Mesendoderm (in vitro differentiated cells): Measurements from ENCODE around the gene C10orf62.

Experiments
- DNase-seq: peaks from one replicate; pipeline ENCODE4 v3.0.0; 2013
- H2AK5ac ChIP-seq: 2 replicates; pipeline ENCODE4 v1.6.1; 2013; ENCODE audit warnings: low read length, inconsistent platforms
- H2BK120ac ChIP-seq: 2 replicates; pipeline ENCODE4 v1.6.1; 2013; ENCODE audit warnings: low read depth, mild to moderate bottlenecking, low read length, moderate library complexity, mixed read lengths
- H2BK15ac ChIP-seq: replicated peaks from 2 replicates; pipeline ENCODE4 v1.6.1; 2013; ENCODE audit warnings: low read depth, mild to moderate bottlenecking, moderate library complexity
- H2BK5ac ChIP-seq: 2 replicates; pipeline ENCODE4 v1.6.1; 2013; ENCODE audit warnings: low read length, inconsistent platforms
- H3K18ac ChIP-seq: 2 replicates; pipeline ENCODE4 v1.6.1; 2013; ENCODE audit warnings: mild to moderate bottlenecking, low read length, mixed read lengths
- H3K23ac ChIP-seq: one replicate; pipeline ENCODE4 v1.6.1; 2013; ENCODE audit warnings: low read length
- H3K27ac ChIP-seq: 2 replicates; pipeline ENCODE4 v1.5.1; 2013; ENCODE audit warnings: low read depth, mild to moderate bottlenecking, inconsistent platforms, low read length, moderate library complexity
- H3K27me3 ChIP-seq: 2 replicates; pipeline ENCODE4 v1.6.1; 2013; ENCODE audit warnings: low read length, control low read depth, mild to moderate bottlenecking, inconsistent platforms; ENCODE audit not compliant: insufficient read depth, poor library complexity
- H3K36me3 ChIP-seq: 2 replicates; pipeline ENCODE4 v1.6.1; 2013; ENCODE audit warnings: low read length, inconsistent platforms; ENCODE audit not compliant: control insufficient read depth, insufficient read depth
- H3K4ac ChIP-seq: one replicate; pipeline ENCODE4 v1.6.1; 2013; ENCODE audit warnings: low read depth, mild to moderate bottlenecking, low read length, moderate library complexity
- H3K4me1 ChIP-seq: 2 replicates; pipeline ENCODE4 v1.6.1; 2013; ENCODE audit warnings: low read depth, low read length, inconsistent platforms; ENCODE audit not compliant: control insufficient read depth
- H3K4me2 ChIP-seq: 2 replicates; pipeline ENCODE4 v1.6.1; 2013; ENCODE audit warnings: low read length
- H3K4me3 ChIP-seq: 2 replicates; pipeline ENCODE4 v1.5.1; 2013; ENCODE audit warnings: mild to moderate bottlenecking, low read length
- H3K56ac ChIP-seq: one replicate; pipeline ENCODE4 v1.6.1; 2013; ENCODE audit warnings: low read length
- H3K79me1 ChIP-seq: 2 replicates; pipeline ENCODE4 v1.6.1; 2013; ENCODE audit warnings: low read length, inconsistent platforms
- H3K79me2 ChIP-seq: 2 replicates; pipeline ENCODE4 v1.6.1; 2013; ENCODE audit warnings: mild to moderate bottlenecking, low read length; ENCODE audit not compliant: control insufficient read depth, insufficient read depth
- H3K9ac ChIP-seq: 2 replicates; pipeline ENCODE4 v1.6.1; 2013; ENCODE audit warnings: low read length, inconsistent platforms
- H4K5ac ChIP-seq: one replicate; pipeline ENCODE4 v1.6.1; 2013; ENCODE audit warnings: low read length
- H4K8ac ChIP-seq: one replicate; pipeline ENCODE4 v1.6.1; 2013; ENCODE audit warnings: low read depth, mild to moderate bottlenecking, control low read depth, low read length, moderate library complexity
- WGBS: extraction: QIAGEN DNeasy Blood & Tissue Kit; methylation state at CpG from one replicate; pipeline ENCODE4 v1.1.7; 2013; ENCODE audit warnings: low lambda C conversion rate, missing lambda C conversion rate; ENCODE audit not compliant: insufficient coverage; ENCODE audit errors: extremely low coverage; 5-methylcytosine and 5-hydroxymethylcytosine counted together

The C10orf62 gene

DNA sequence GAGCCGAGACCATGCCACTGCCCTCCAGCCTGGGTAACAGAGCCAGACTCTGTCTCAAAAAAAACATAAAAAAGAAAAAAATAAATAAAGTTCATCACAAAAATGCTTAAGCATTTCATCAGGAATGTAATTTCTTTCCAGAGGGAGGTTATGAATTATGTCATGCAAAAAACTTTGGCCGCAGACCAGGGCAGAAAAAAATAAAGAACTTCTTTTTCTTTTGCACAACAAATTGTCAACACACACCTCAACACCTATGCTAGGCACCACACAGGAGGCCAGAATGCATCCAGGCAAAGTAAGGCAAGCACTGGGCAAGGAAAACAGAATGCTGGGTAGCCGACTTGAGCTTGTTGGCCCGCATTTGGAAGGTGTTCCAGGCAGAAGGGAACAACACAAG, 3.9 kb downstream of the C10orf62 start:
- Histone ChIP-seq H3K79me1 (no peaks in the 10 kb centered on the region), H3K9ac (no peak overlapping the region), H3K18ac (no peak overlapping the region), H3K23ac (no peak overlapping the region), H2BK120ac (no peak overlapping the region), H3K27me3 (no peaks in the 10 kb centered on the region), H3K56ac (no peak overlapping the region), H4K5ac (no peak overlapping the region), H3K79me2 (no peaks in the 10 kb centered on the region), H3K4me1 (no peaks in the 10 kb centered on the region), H3K4me3 (no peak overlapping the region), H2BK5ac (no peak overlapping the region), H4K8ac (no peak overlapping the region), H2AK5ac (no peak overlapping the region), H3K4ac (no peak overlapping the region), H3K27ac (no peak overlapping the region), H3K36me3 (no peaks in the 10 kb centered on the region), H3K4me2 (no peak overlapping the region), H2BK15ac (no peak overlapping the region)
- DNase-seq: no peak
- no CpG with 5 or more reads among the region's 4 CpGs for WGBS

GRCh38 chr10:97596101-97597082, 6.9 kb downstream of the C10orf62 start:
- WGBS: no CpG with 5 or more reads among the region's 10 CpGs
- Histone ChIP-seq H3K9ac (no peak overlapping the region), H2BK15ac (no peak overlapping the region), H4K5ac (no peak overlapping the region), H3K36me3 (no peaks in the 10 kb centered on the region), H2AK5ac (no peak overlapping the region), H3K79me1 (no peaks in the 10 kb centered on the region), H2BK5ac (no peak overlapping the region), H3K18ac (no peak overlapping the region), H3K4me2 (no peak overlapping the region), H3K23ac (no peak overlapping the region), H3K79me2 (no peaks in the 10 kb centered on the region), H3K27me3 (no peaks in the 10 kb centered on the region), H2BK120ac (no peak overlapping the region), H3K27ac (no peak overlapping the region), H3K4ac (no peak overlapping the region), H4K8ac (no peak overlapping the region), H3K4me1 (no peaks in the 10 kb centered on the region), H3K4me3 (no peak overlapping the region), H3K56ac (no peak overlapping the region)
- DNase-seq: no peak

DNA sequence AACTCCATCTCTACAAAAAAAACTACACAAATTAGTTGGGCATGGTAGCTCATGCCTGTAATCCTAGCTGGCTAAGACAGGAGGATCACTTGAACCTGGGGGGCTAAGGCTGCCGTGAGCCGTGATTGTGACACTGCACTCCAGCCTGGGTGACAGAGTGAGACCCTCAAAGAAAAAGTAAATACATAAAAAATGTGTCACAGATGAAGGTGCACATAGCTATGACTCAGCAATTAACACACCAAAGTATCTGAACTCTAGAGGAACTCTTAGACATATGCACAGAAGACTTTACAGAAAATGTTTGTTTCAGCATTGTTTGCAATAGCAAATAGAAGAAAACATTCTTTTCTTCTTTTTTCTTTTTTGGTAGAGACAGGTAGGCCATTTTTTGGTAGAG, 8.3 kb downstream of the C10orf62 start:
- no CpG with 5 or more reads among the region's 2 CpGs for WGBS
- Histone ChIP-seq H3K79me2 (no peaks in the 10 kb centered on the region), H2BK5ac (no peak overlapping the region), H4K8ac (no peak overlapping the region), H3K4me1 (no peaks in the 10 kb centered on the region), H3K4me2 (no peak overlapping the region), H3K9ac (no peak overlapping the region), H4K5ac (no peak overlapping the region), H2AK5ac (no peak overlapping the region), H3K36me3 (no peaks in the 10 kb centered on the region), H3K4ac (no peak overlapping the region), H3K4me3 (no peak overlapping the region), H2BK120ac (no peak overlapping the region), H3K27ac (no peak overlapping the region), H2BK15ac (no peak overlapping the region), H3K27me3 (no peaks in the 10 kb centered on the region), H3K18ac (no peak overlapping the region), H3K23ac (no peak overlapping the region), H3K79me1 (no peaks in the 10 kb centered on the region), H3K56ac (no peak overlapping the region)
- no peak for DNase-seq

DNA sequence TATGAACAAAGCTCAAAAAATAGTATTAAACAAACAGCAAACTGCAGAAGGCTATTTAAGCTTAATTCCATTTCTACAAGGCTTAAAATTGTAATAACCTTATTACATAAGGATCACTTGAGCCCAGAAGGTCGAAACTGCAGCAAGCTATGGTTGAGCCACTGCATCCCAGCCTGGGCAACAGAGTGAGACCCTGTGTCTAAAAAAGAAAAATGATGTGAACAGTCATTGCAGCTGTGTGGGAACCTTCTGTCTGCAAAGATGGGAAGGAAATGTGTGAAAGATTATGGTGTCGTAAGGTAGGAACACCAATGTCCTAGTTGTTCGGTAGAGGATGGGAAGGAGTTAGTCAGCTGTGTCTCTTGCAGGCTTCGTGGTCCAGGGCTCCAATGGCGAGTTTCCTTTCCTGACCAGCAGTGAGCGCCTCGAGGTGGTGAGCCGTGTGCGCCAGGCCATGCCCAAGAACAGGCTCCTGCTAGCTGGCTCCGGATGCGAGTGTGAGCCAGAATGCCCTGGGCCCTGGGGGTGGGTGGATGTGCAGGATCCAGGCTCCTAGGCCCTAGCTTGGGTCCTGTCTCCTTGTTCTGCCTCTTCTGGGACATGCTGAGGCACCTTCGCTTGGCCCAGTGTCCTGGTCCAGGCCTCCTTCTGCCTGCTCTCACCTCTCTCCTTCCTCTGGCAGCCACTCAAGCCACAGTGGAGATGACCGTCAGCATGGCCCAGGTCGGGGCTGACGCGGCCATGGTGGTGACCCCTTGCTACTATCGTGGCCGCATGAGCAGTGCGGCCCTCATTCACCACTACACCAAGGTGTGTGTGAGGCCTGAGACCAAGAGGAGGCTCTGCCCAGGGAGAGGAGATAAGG, 9.1 kb downstream of the C10orf62 start:
- Histone ChIP-seq H4K8ac (no peak overlapping the region), H3K4ac (no peak overlapping the region), H3K27me3 (no peaks in the 10 kb centered on the region), H3K18ac (no peak overlapping the region), H3K9ac (no peak overlapping the region), H3K23ac (no peak overlapping the region), H3K79me1 (no peaks in the 10 kb centered on the region), H2BK15ac (no peak overlapping the region), H2BK5ac (no peak overlapping the region), H3K36me3 (no peaks in the 10 kb centered on the region), H4K5ac (no peak overlapping the region), H3K4me2 (no peak overlapping the region), H3K27ac (no peak overlapping the region), H2BK120ac (no peak overlapping the region), H3K56ac (no peak overlapping the region), H3K4me1 (no peaks in the 10 kb centered on the region), H2AK5ac (no peak overlapping the region), H3K4me3 (no peak overlapping the region), H3K79me2 (no peaks in the 10 kb centered on the region)
- no peak for DNase-seq
- WGBS: no CpG with 5 or more reads among the region's 19 CpGs

DNA sequence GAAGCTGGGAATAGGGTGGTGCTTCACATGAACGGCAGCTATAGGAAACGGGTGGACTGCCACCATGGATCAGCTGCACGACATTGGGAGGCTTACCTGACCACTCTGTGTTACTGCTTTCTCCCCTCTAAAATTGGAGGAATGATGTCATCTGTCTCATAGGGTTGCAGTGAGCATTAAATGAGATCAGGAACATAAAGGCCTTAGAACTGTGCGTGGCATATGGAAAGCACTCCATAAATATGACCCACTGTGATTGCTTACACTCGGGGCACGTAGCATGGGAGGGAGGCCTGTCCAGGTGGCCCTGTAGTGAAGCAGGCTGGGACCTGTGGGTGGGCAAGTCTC, 9.7 kb downstream of the C10orf62 start:
- Histone ChIP-seq H3K79me2 (no peaks in the 10 kb centered on the region), H3K9ac (no peak overlapping the region), H3K27ac (no peak overlapping the region), H3K27me3 (no peaks in the 10 kb centered on the region), H2BK120ac (no peak overlapping the region), H2BK15ac (no peak overlapping the region), H3K4me2 (no peak overlapping the region), H3K23ac (no peak overlapping the region), H2BK5ac (no peak overlapping the region), H3K4me3 (no peak overlapping the region), H3K79me1 (no peaks in the 10 kb centered on the region), H3K36me3 (no peaks in the 10 kb centered on the region), H4K8ac (no peak overlapping the region), H3K56ac (no peak overlapping the region), H4K5ac (no peak overlapping the region), H3K4me1 (no peaks in the 10 kb centered on the region), H3K4ac (no peak overlapping the region), H3K18ac (no peak overlapping the region), H2AK5ac (no peak overlapping the region)
- no CpG with 5 or more reads among the region's 6 CpGs for WGBS
- DNase-seq: no peak
